Measurements from ENCODE around the gene STK39. TPM values are rescaled to one million over a fixed set of nuclear protein-coding genes. Genes with fewer than 3 reads are reported as not detected.

The STK39 gene
- total and polyA plus RNA-seq, 11 donors, result 13.1 to 40.1 (median 21.5) TPM

- intact Hi-C loops (cut with DNase I), result no loop called here
- Histone ChIP-seq H3K27me3 (no peaks in the 10 kb centered on the region), H3K9me3 (no peaks in the 10 kb centered on the region), H3K27ac (peak overlapping the region in 7 of 12 donors; percentile 1 to 59 (median 35)), H3K4me3 (no peak overlapping the region), H3K4me1 (peaks cover 0 to 63% (median 31%) of the 10 kb centered on the region in 12 donors), H3K36me3 (peaks cover 0 to 13% (median 0%) of the 10 kb centered on the region in 9 donors)
- DNase-seq (peak; percentile 48 to 67 (median 60)), ATAC-seq (peak; percentile 52 to 91 (median 80))
- 23 to 30% (median 24%) methylated on average over 5 of the region's 5 CpGs for WGBS, 4 donors
- no peak for TF ChIP-seq CTCF (IDR thresholded peaks at IDR 0.05)
- TF ChIP-seq POLR2A (IDR thresholded peaks at IDR 0.05), result no peak
Observed at GRCh38 chr2:168156661-168157060, 90.7 kb downstream of the STK39 start.

- intact Hi-C loops (cut with DNase I), result no loop called here
- no peaks in the 10 kb centered on the region for H3K27me3 ChIP-seq
- H3K4me1 ChIP-seq, result peaks cover 0 to 63% (median 31%) of the 10 kb centered on the region in 12 donors
- DNase-seq (no peak), ATAC-seq (peak in 1 of 4 donors; percentile 7)
- H3K27ac ChIP-seq, result peak overlapping the region in 3 of 12 donors; percentile 8 to 59 (median 36)
- peaks cover 0 to 6% (median 0%) of the 10 kb centered on the region in 9 donors for H3K36me3 ChIP-seq
- 74 to 90% (median 82%) methylated on average over 2 of the region's 2 CpGs for WGBS, 4 donors
- no peak for TF ChIP-seq POLR2A (IDR thresholded peaks at IDR 0.05)
- TF ChIP-seq CTCF (IDR thresholded peaks at IDR 0.05), result no peak
- H3K4me3 ChIP-seq, result no peak overlapping the region
- H3K9me3 ChIP-seq, result no peaks in the 10 kb centered on the region
Observed at GRCh38 chr2:168155680-168156079, 91.7 kb downstream of the STK39 start.

- intact Hi-C loops (cut with DNase I), result no loop called here
- no peaks in the 10 kb centered on the region for H3K9me3 ChIP-seq
- peaks cover 0 to 4% (median 0%) of the 10 kb centered on the region in 9 donors for H3K36me3 ChIP-seq
- peaks cover 0 to 63% (median 31%) of the 10 kb centered on the region in 12 donors for H3K4me1 ChIP-seq
- peak in 3 of 4 donors; percentile 42 to 58 (median 45) for ATAC-seq
- H3K27ac ChIP-seq, result no peak overlapping the region
- TF ChIP-seq POLR2A (IDR thresholded peaks at IDR 0.05), result no peak
- no peak for TF ChIP-seq CTCF (IDR thresholded peaks at IDR 0.05)
- no peak for DNase-seq
- 54 to 69% (median 61%) methylated on average over 3 of the region's 3 CpGs for WGBS, 4 donors
- H3K4me3 ChIP-seq, result no peak overlapping the region
- no peaks in the 10 kb centered on the region for H3K27me3 ChIP-seq
Observed at GRCh38 chr2:168155046-168155445, 92.3 kb downstream of the STK39 start.

GRCh38 chr2:168152902-168153530 lies 94.4 kb downstream of the STK39 start:
- no peaks in the 10 kb centered on the region for H3K9me3 ChIP-seq
- H3K36me3 ChIP-seq, result no peaks in the 10 kb centered on the region
- TF ChIP-seq CTCF (IDR thresholded peaks at IDR 0.05) (no peak), POLR2A (IDR thresholded peaks at IDR 0.05) (no peak)
- ATAC-seq (no peak), DNase-seq (no peak)
- H3K4me1 ChIP-seq, result peaks cover 0 to 68% (median 38%) of the 10 kb centered on the region in 12 donors
- no peak overlapping the region for H3K4me3 ChIP-seq
- no peaks in the 10 kb centered on the region for H3K27me3 ChIP-seq
- intact Hi-C loops (cut with DNase I), result loop anchor here in 1 of 10 donors (5.0 kb wide), 1 partner anchor 94 kb away; the partner anchor contains the start of gene STK39
- no peak overlapping the region for H3K27ac ChIP-seq
- 77 to 88% (median 83%) methylated on average over 2 of the region's 2 CpGs for WGBS, 4 donors

Data from heart left ventricle (tissue), 16 donors.